Naive thymus-derived CD4-positive, alpha-beta T cell (primary cell): Measurements from ENCODE around the gene PPFIA4. TPM values are rescaled to one million over a fixed set of nuclear protein-coding genes. Genes with fewer than 3 reads are reported as not detected.

Experiments
- ATAC-seq: fragments of 150-1000 bp; cut with Tn5 transposase; 2 replicates; pipeline ENCODE4 v1.10.0; 2021; ENCODE audit warnings: mild to moderate bottlenecking, moderate library complexity
- CTCF ChIA-PET: fragments of 350-600 bp; sonication (Branson Sonifier 250); formaldehyde crosslinking; loops from one replicate; lab custom pipeline; 2021; ENCODE audit warnings: antibody characterized with exemption; lab: Charles Lee
- POLR2A ChIA-PET: fragments of 350-600 bp; sonication (Branson Sonifier 250); formaldehyde crosslinking; loops from one replicate; lab custom pipeline; 2021; ENCODE audit warnings: antibody characterized with exemption, inconsistent platforms; lab: Charles Lee
- DNase-seq, 9 donors: peaks; one replicate each; pipeline versions ENCODE4 v3.0.0 to v3.0.0-alpha.2; 2020 to 2022; ENCODE audit warnings: mixed read lengths in 1 of 9
- H3K27ac ChIP-seq: one replicate; pipeline ENCODE4 v1.7.0; 2013; ENCODE audit warnings: mild to moderate bottlenecking, low read depth, low read length, moderate library complexity
- H3K27me3 ChIP-seq, 2 donors: one replicate each; pipeline ENCODE4 v1.7.0; 2013; ENCODE audit warnings: low read length in 2 of 2, mild to moderate bottlenecking in 2 of 2, moderate library complexity in 2 of 2; ENCODE audit not compliant: control insufficient read depth in 2 of 2, insufficient read depth in 2 of 2
- H3K36me3 ChIP-seq, 3 experiments: 1 replicate in 2 of 3; 2 replicates in 1 of 3; pipeline ENCODE4 v1.7.0; 2013; ENCODE audit warnings: low read length in 3 of 3, mild to moderate bottlenecking in 3 of 3, moderate library complexity in 1 of 3; ENCODE audit not compliant: insufficient read depth in 3 of 3, control insufficient read depth in 2 of 3
- H3K4me1 ChIP-seq, 2 donors: one replicate each; pipeline ENCODE4 v1.7.0; 2013; ENCODE audit warnings: low read length in 2 of 2, mild to moderate bottlenecking in 2 of 2, moderate library complexity in 1 of 2; ENCODE audit not compliant: control insufficient read depth in 2 of 2, insufficient read depth in 2 of 2
- H3K4me3 ChIP-seq: 2 replicates; pipeline ENCODE4 v1.7.0; 2013; ENCODE audit warnings: mild to moderate bottlenecking, low read length
- H3K9me3 ChIP-seq, 3 experiments: 1 replicate in 2 of 3; 2 replicates in 1 of 3; pipeline ENCODE4 v1.7.0; 2013; ENCODE audit warnings: low read length in 3 of 3; ENCODE audit not compliant: control insufficient read depth in 2 of 3
- H3K27ac Mint-ChIP-seq, 9 donors: one replicate each; pipeline ENCODE4 v1.8.0; 2020 to 2022; ENCODE audit warnings: mixed read lengths in 9 of 9, mild to moderate bottlenecking in 8 of 9, moderate library complexity in 5 of 9, inconsistent platforms in 2 of 9
- H3K27me3 Mint-ChIP-seq, 5 donors: one replicate each; pipeline ENCODE4 v1.8.0; 2021 to 2022; ENCODE audit warnings: mixed read lengths in 5 of 5, mild to moderate bottlenecking in 1 of 5
- H3K36me3 Mint-ChIP-seq, 5 donors: one replicate each; pipeline ENCODE4 v1.8.0; 2020 to 2022; ENCODE audit warnings: mixed read lengths in 5 of 5, mild to moderate bottlenecking in 3 of 5, inconsistent platforms in 1 of 5
- H3K4me1 Mint-ChIP-seq, 7 donors: one replicate each; pipeline ENCODE4 v1.8.0; 2020 to 2022; ENCODE audit warnings: mixed read lengths in 7 of 7, mild to moderate bottlenecking in 3 of 7, inconsistent platforms in 1 of 7
- H3K4me3 Mint-ChIP-seq, 10 donors: one replicate each; pipeline ENCODE4 v1.8.0; 2020 to 2022; ENCODE audit warnings: mild to moderate bottlenecking in 10 of 10, mixed read lengths in 10 of 10, moderate library complexity in 6 of 10, inconsistent platforms in 2 of 10
- H3K9me3 Mint-ChIP-seq, 11 donors: one replicate each; pipeline ENCODE4 v1.8.0; 2020 to 2022; ENCODE audit warnings: mixed read lengths in 11 of 11, mild to moderate bottlenecking in 4 of 11, inconsistent platforms in 1 of 11, moderate library complexity in 1 of 11
- intact Hi-C, 2 donors: fragments of 100-400 bp; cut with micrococcal nuclease; formaldehyde crosslinking; loops; one replicate each; pipeline ENCODE4 v1.15.1; 2023
- polyA plus RNA-seq, 2 donors: library from polyadenylated mRNA; unstranded; fragments of 300-500 nt; fragmentation: Illumina TruSeq; gene quantifications; one replicate each; pipeline ENCODE4 v1.2.3, GENCODE V29; 2021
- total RNA-seq, 6 experiments: library from RNA in 5 of 6; stranded (reverse) in 5 of 6; gene quantifications; 1 replicate in 5 of 6; 2 replicates in 1 of 6; pipeline ENCODE4 v1.2.3 and lab custom pipeline; 2021 to 2026

PPFIA4 gene
- total and polyA plus RNA-seq, 7 experiments from 2014 or later: 0.40 to 45.5 (median 2.4) TPM; not detected in 2

GRCh38 chr1:203104789-203105390 lies 78.6 kb downstream of the PPFIA4 start:
- Histone ChIP-seq H3K27me3 (no peaks in the 10 kb centered on the region), H3K9me3 (no peaks in the 10 kb centered on the region), H3K27ac (no peak overlapping the region), H3K4me3 (no peak overlapping the region), H3K4me1 (no peaks in the 10 kb centered on the region), H3K36me3 (no peaks in the 10 kb centered on the region)
- peaks cover 34 to 55% (median 45%) of the 10 kb centered on the region in 5 donors for H3K27me3 Mint-ChIP-seq
- POLR2A ChIA-PET: no interaction called here
- no peak overlapping the region for H3K27ac Mint-ChIP-seq
- no peak for DNase-seq
- no peak overlapping the region for H3K4me3 Mint-ChIP-seq
- H3K4me1 Mint-ChIP-seq: peaks cover 0 to 2% (median 0%) of the 10 kb centered on the region in 7 donors
- H3K36me3 Mint-ChIP-seq: no peaks in the 10 kb centered on the region
- H3K9me3 Mint-ChIP-seq: peaks cover 0 to 19% (median 2%) of the 10 kb centered on the region in 11 donors
- CTCF ChIA-PET: no interaction called here
- ATAC-seq: no peak
- intact Hi-C loops: no loop called here

GRCh38 chr1:203112475-203112874 lies 86.2 kb downstream of the PPFIA4 start:
- Mint-ChIP-seq H3K4me3 (no peak overlapping the region), H3K36me3 (no peaks in the 10 kb centered on the region), H3K9me3 (peaks cover 0 to 2% (median 0%) of the 10 kb centered on the region in 11 donors), H3K27ac (no peak overlapping the region), H3K27me3 (peaks cover 31 to 44% (median 43%) of the 10 kb centered on the region in 5 donors), H3K4me1 (peaks cover 0 to 2% (median 0%) of the 10 kb centered on the region in 7 donors)
- Histone ChIP-seq H3K27ac (no peak overlapping the region), H3K9me3 (no peaks in the 10 kb centered on the region), H3K27me3 (no peaks in the 10 kb centered on the region), H3K36me3 (no peaks in the 10 kb centered on the region), H3K4me1 (no peaks in the 10 kb centered on the region), H3K4me3 (no peak overlapping the region)
- CTCF ChIA-PET: no interaction called here
- no peak for DNase-seq
- POLR2A ChIA-PET: no interaction called here
- no peak for ATAC-seq
- intact Hi-C loops: no loop called here

- no peaks in the 10 kb centered on the region for H3K36me3 Mint-ChIP-seq
- H3K9me3 Mint-ChIP-seq: peaks cover 0 to 2% (median 0%) of the 10 kb centered on the region in 11 donors
- Histone ChIP-seq H3K36me3 (no peaks in the 10 kb centered on the region), H3K27me3 (peaks cover 0 to 1% of the 10 kb centered on the region in 2 donors), H3K9me3 (no peaks in the 10 kb centered on the region), H3K4me1 (no peaks in the 10 kb centered on the region), H3K4me3 (no peak overlapping the region), H3K27ac (no peak overlapping the region)
- H3K27ac Mint-ChIP-seq: no peak overlapping the region
- CTCF ChIA-PET: no interaction called here
- intact Hi-C loops: no loop called here
- POLR2A ChIA-PET: no interaction called here
- H3K4me1 Mint-ChIP-seq: peaks cover 0 to 2% (median 0%) of the 10 kb centered on the region in 7 donors
- DNase-seq (no peak), ATAC-seq (no peak)
- H3K27me3 Mint-ChIP-seq: peaks cover 31 to 44% (median 40%) of the 10 kb centered on the region in 5 donors
- H3K4me3 Mint-ChIP-seq: no peak overlapping the region
Measured at GRCh38 chr1:203113308-203113707, 87.0 kb downstream of the PPFIA4 start.

- Histone ChIP-seq H3K4me1 (no peaks in the 10 kb centered on the region), H3K36me3 (no peaks in the 10 kb centered on the region), H3K9me3 (no peaks in the 10 kb centered on the region), H3K27me3 (peaks cover 0 to 6% of the 10 kb centered on the region in 2 donors), H3K27ac (no peak overlapping the region), H3K4me3 (no peak overlapping the region)
- DNase-seq (no peak), ATAC-seq (no peak)
- CTCF ChIA-PET: no interaction called here
- peaks cover 25 to 43% (median 33%) of the 10 kb centered on the region in 5 donors for H3K27me3 Mint-ChIP-seq
- H3K9me3 Mint-ChIP-seq: peaks cover 0 to 2% (median 0%) of the 10 kb centered on the region in 11 donors
- no peak overlapping the region for H3K4me3 Mint-ChIP-seq
- POLR2A ChIA-PET: no interaction called here
- peaks cover 0 to 2% (median 0%) of the 10 kb centered on the region in 7 donors for H3K4me1 Mint-ChIP-seq
- no peaks in the 10 kb centered on the region for H3K36me3 Mint-ChIP-seq
- intact Hi-C loops: no loop called here
- H3K27ac Mint-ChIP-seq: no peak overlapping the region
Measured at GRCh38 chr1:203114202-203114601, 87.9 kb downstream of the PPFIA4 start.

GRCh38 chr1:203116091-203116820 lies 90.0 kb downstream of the PPFIA4 start:
- peaks cover 0 to 2% (median 0%) of the 10 kb centered on the region in 11 donors for H3K9me3 Mint-ChIP-seq
- ChIA-PET POLR2A (no interaction called here), CTCF (no interaction called here)
- DNase-seq (no peak), ATAC-seq (no peak)
- no peak overlapping the region for H3K27ac Mint-ChIP-seq
- H3K27me3 Mint-ChIP-seq: peaks cover 34 to 49% (median 40%) of the 10 kb centered on the region in 5 donors
- H3K9me3 ChIP-seq: no peaks in the 10 kb centered on the region
- intact Hi-C loops: loop anchor here (2.0 to 5.0 kb wide), 2 partner anchors 101 kb away; no protein-coding TSS in a partner anchor
- H3K27ac ChIP-seq: no peak overlapping the region
- no peaks in the 10 kb centered on the region for H3K36me3 ChIP-seq
- peaks cover 0 to 6% of the 10 kb centered on the region in 2 donors for H3K27me3 ChIP-seq
- no peak overlapping the region for H3K4me3 ChIP-seq
- H3K4me3 Mint-ChIP-seq: no peak overlapping the region
- no peaks in the 10 kb centered on the region for H3K4me1 ChIP-seq
- H3K4me1 Mint-ChIP-seq: peaks cover 0 to 5% (median 0%) of the 10 kb centered on the region in 7 donors
- no peaks in the 10 kb centered on the region for H3K36me3 Mint-ChIP-seq

- peaks cover 0 to 10% (median 0%) of the 10 kb centered on the region in 7 donors for H3K4me1 Mint-ChIP-seq
- peaks cover 42 to 65% (median 49%) of the 10 kb centered on the region in 5 donors for H3K27me3 Mint-ChIP-seq
- intact Hi-C loops: loop anchor here (2.0 to 5.0 kb wide), 2 partner anchors 99 kb away; no protein-coding TSS in a partner anchor
- peak in 2 of 9 donors; percentile 3 to 46 for DNase-seq
- peak; percentile 58 for ATAC-seq
- H3K9me3 Mint-ChIP-seq: peaks cover 0 to 2% (median 0%) of the 10 kb centered on the region in 11 donors
- peaks cover 0 to 4% (median 0%) of the 10 kb centered on the region in 5 donors for H3K36me3 Mint-ChIP-seq
- H3K4me3 ChIP-seq: no peak overlapping the region
- H3K4me1 ChIP-seq: no peaks in the 10 kb centered on the region
- no peak overlapping the region for H3K27ac ChIP-seq
- H3K27me3 ChIP-seq: peaks cover 0 to 6% of the 10 kb centered on the region in 2 donors
- no peaks in the 10 kb centered on the region for H3K9me3 ChIP-seq
- CTCF ChIA-PET: interaction anchor here (0.7 to 1.1 kb wide), 2 partner anchors 97 to 1049 kb away, joined by 3 to 4 read pairs; no protein-coding TSS in a partner anchor
- H3K36me3 ChIP-seq: no peaks in the 10 kb centered on the region
- no peak overlapping the region for H3K27ac Mint-ChIP-seq
- no peak overlapping the region for H3K4me3 Mint-ChIP-seq
- POLR2A ChIA-PET: no interaction called here
Measured at GRCh38 chr1:203117611-203118575, 91.6 kb downstream of the PPFIA4 start.
